ENCODE results near the gene ZNF346. TPM values are rescaled to one million over a fixed set of nuclear protein-coding genes. Genes with fewer than 3 reads are reported as not detected.
A peak's percentile ranks its signal among the peaks of the same experiment; 100 is the strongest.

The ZNF346 gene
- total RNA-seq, 4 donors from 2014 or later: 5.2 to 8.0 (median 6.8) TPM

- no peaks in the 10 kb centered on the region for H3K9me3 ChIP-seq
- ATAC-seq (peak in 1 of 2 donors; percentile 29), DNase-seq (no peak)
- H3K4me3 ChIP-seq: no peak overlapping the region
- H3K27me3 ChIP-seq: peaks cover 18 to 34% (median 33%) of the 10 kb centered on the region in 3 donors
- TF ChIP-seq POLR2A (IDR thresholded peaks at IDR 0.05) (no peak), CTCF (IDR thresholded peaks at IDR 0.05 in 4 of 5, conservative IDR thresholded peaks at IDR 0.05 in 1 of 5) (no peak)
- no peak overlapping the region for H3K27ac ChIP-seq
- H3K4me1 ChIP-seq: peaks cover 0 to 10% of the 10 kb centered on the region in 2 donors
- intact Hi-C loops (cut with DNase I; ENCODE audit: low total_unique reads): no loop called here
- in situ Hi-C loops (cut with MboI; ENCODE audit: low sequenced_read_pairs in 4 of 4): no loop called here
- no peaks in the 10 kb centered on the region for H3K36me3 ChIP-seq
Observed at GRCh38 chr5:177085985-177086653, 63.6 kb downstream of the ZNF346 start.

GRCh38 chr5:177086654-177087397 is 64.3 kb downstream of the ZNF346 start, which contains the start of gene FGFR4:
Gene FGFR4, plus strand, starts transcription at chr5:177086915. Its CDS starts 2,688 bp downstream, at chr5:177089603.
- no peak within 1 kb of the TSS for H3K27ac ChIP-seq
- intact Hi-C loops (cut with DNase I; ENCODE audit: low total_unique reads): no loop called here
- DNase-seq: peak in 1 of 2 donors; percentile 25
- H3K27me3 ChIP-seq: peaks cover 23 to 34% (median 33%) of the 10 kb centered on the region in 3 donors
- no peak for TF ChIP-seq POLR2A (IDR thresholded peaks at IDR 0.05)
- TF ChIP-seq CTCF (IDR thresholded peaks at IDR 0.05 in 4 of 5, conservative IDR thresholded peaks at IDR 0.05 in 1 of 5): peak in 4 of 5 experiments; percentile 35 to 49 (median 45)
- no peaks in the 10 kb centered on the region for H3K9me3 ChIP-seq
- ATAC-seq: peak in 1 of 2 donors; percentile 29
- H3K4me3 ChIP-seq: peak within 1 kb of the TSS; percentile 41 to 54 (median 46)
- in situ Hi-C loops (cut with MboI; ENCODE audit: low sequenced_read_pairs in 4 of 4): no loop called here
- H3K36me3 ChIP-seq: no peaks in the 10 kb centered on the region
- H3K4me1 ChIP-seq: peaks cover 0 to 10% of the 10 kb centered on the region in 2 donors

- Histone ChIP-seq H3K36me3 (no peaks in the 10 kb centered on the region), H3K27me3 (peaks cover 26 to 34% (median 31%) of the 10 kb centered on the region in 3 donors), H3K27ac (no peak overlapping the region), H3K4me3 (peak overlapping the region in 3 of 4 donors; percentile 41 to 54 (median 47)), H3K4me1 (peaks cover 0 to 10% of the 10 kb centered on the region in 2 donors), H3K9me3 (no peaks in the 10 kb centered on the region)
- intact Hi-C loops (cut with DNase I; ENCODE audit: low total_unique reads): no loop called here
- in situ Hi-C loops (cut with MboI; ENCODE audit: low sequenced_read_pairs in 4 of 4): no loop called here
- DNase-seq (no peak), ATAC-seq (no peak)
- no peak for TF ChIP-seq POLR2A (IDR thresholded peaks at IDR 0.05)
- no peak for TF ChIP-seq CTCF (IDR thresholded peaks at IDR 0.05 in 4 of 5, conservative IDR thresholded peaks at IDR 0.05 in 1 of 5)
Observed at GRCh38 chr5:177087398-177088005, 65.0 kb downstream of the ZNF346 start.

- Histone ChIP-seq H3K27me3 (peaks cover 25 to 28% (median 26%) of the 10 kb centered on the region in 3 donors), H3K27ac (no peak overlapping the region), H3K9me3 (no peaks in the 10 kb centered on the region), H3K4me3 (no peak overlapping the region), H3K36me3 (no peaks in the 10 kb centered on the region), H3K4me1 (peaks cover 0 to 10% of the 10 kb centered on the region in 2 donors)
- TF ChIP-seq POLR2A (IDR thresholded peaks at IDR 0.05) (no peak), CTCF (IDR thresholded peaks at IDR 0.05 in 4 of 5, conservative IDR thresholded peaks at IDR 0.05 in 1 of 5) (no peak)
- in situ Hi-C loops (cut with MboI; ENCODE audit: low sequenced_read_pairs in 4 of 4): no loop called here
- ATAC-seq (peak in 1 of 2 donors; percentile 34), DNase-seq (peak in 1 of 2 donors; percentile 31)
- intact Hi-C loops (cut with DNase I; ENCODE audit: low total_unique reads): no loop called here
Observed at GRCh38 chr5:177089127-177089526, 66.6 kb downstream of the ZNF346 start.

Data from gastrocnemius medialis (tissue), 4 donors.